Mesenchymal stem cell (in vitro differentiated cells and primary cell): ENCODE data around the gene GRK4.
A peak's percentile ranks its signal among the peaks of the same experiment; 100 is the strongest.

Experiments
- DNase-seq: peaks from one replicate; pipeline ENCODE4 v3.0.0-alpha.2; 2013
- H2AFZ ChIP-seq: one replicate; pipeline ENCODE4 v1.6.1; 2013; ENCODE audit warnings: low read depth, mild to moderate bottlenecking, control low read depth, inconsistent platforms, low read length, moderate library complexity
- H2AK5ac ChIP-seq: 2 replicates; pipeline ENCODE4 v1.6.1; 2013; ENCODE audit warnings: low read length, moderate library complexity, mild to moderate bottlenecking, inconsistent platforms; ENCODE audit not compliant: severe bottlenecking
- H2BK120ac ChIP-seq: one replicate; pipeline ENCODE4 v1.6.1; 2013; ENCODE audit warnings: low read depth, mild to moderate bottlenecking, inconsistent platforms, low read length, moderate library complexity
- H2BK12ac ChIP-seq, 2 experiments: one replicate each; pipeline ENCODE4 v1.6.1; 2013; ENCODE audit warnings: inconsistent platforms in 2 of 2, low read length in 2 of 2, mild to moderate bottlenecking in 2 of 2, moderate library complexity in 2 of 2, control low read depth in 1 of 2
- H2BK15ac ChIP-seq: one replicate; pipeline ENCODE4 v1.6.1; 2013; ENCODE audit warnings: mild to moderate bottlenecking, low read depth, inconsistent platforms; ENCODE audit not compliant: poor library complexity, severe bottlenecking
- H2BK5ac ChIP-seq: 2 replicates; pipeline ENCODE4 v1.6.1; 2013; ENCODE audit warnings: low read depth, mild to moderate bottlenecking, low read length, control low read depth, inconsistent platforms; ENCODE audit not compliant: poor library complexity, severe bottlenecking
- H3K14ac ChIP-seq, 2 experiments: one replicate each; pipeline ENCODE4 v1.6.1; 2013; ENCODE audit warnings: inconsistent platforms in 2 of 2, low read length in 2 of 2, control low read depth in 1 of 2, mild to moderate bottlenecking in 1 of 2, moderate library complexity in 1 of 2
- H3K18ac ChIP-seq, 2 experiments: one replicate each; pipeline ENCODE4 v1.6.1; 2013; ENCODE audit warnings: inconsistent platforms in 2 of 2, low read length in 2 of 2, control low read depth in 1 of 2, low read depth in 1 of 2, mild to moderate bottlenecking in 1 of 2
- H3K23ac ChIP-seq, 2 experiments: one replicate each; pipeline ENCODE4 v1.6.1; 2013; ENCODE audit warnings: inconsistent platforms in 2 of 2, low read length in 2 of 2, mild to moderate bottlenecking in 2 of 2, moderate library complexity in 2 of 2, control low read depth in 1 of 2
- H3K27ac ChIP-seq: 2 replicates; pipeline ENCODE4 v1.5.1; 2013; ENCODE audit warnings: mild to moderate bottlenecking, moderate library complexity, low read length, control low read depth, inconsistent platforms; ENCODE audit not compliant: poor library complexity, severe bottlenecking
- H3K27me3 ChIP-seq, 2 experiments: 2 replicates each; pipeline versions ENCODE4 v1.6.1 to v1.7.0; 2013; ENCODE audit warnings: low read length in 2 of 2, mild to moderate bottlenecking in 2 of 2, moderate library complexity in 2 of 2, control low read depth in 1 of 2, inconsistent platforms in 1 of 2; ENCODE audit not compliant: control insufficient read depth in 1 of 2, insufficient read depth in 1 of 2
- H3K36me3 ChIP-seq, 2 experiments: 2 replicates each; pipeline versions ENCODE4 v1.6.1 to v1.7.0; 2013; ENCODE audit warnings: low read length in 2 of 2, control low read depth in 1 of 2, inconsistent platforms in 1 of 2, low read depth in 1 of 2, mild to moderate bottlenecking in 1 of 2; ENCODE audit not compliant: insufficient read depth in 2 of 2, control insufficient read depth in 1 of 2
- H3K4ac ChIP-seq, 2 experiments: one replicate each; pipeline ENCODE4 v1.6.1; 2013; ENCODE audit warnings: inconsistent platforms in 2 of 2, low read length in 2 of 2, mild to moderate bottlenecking in 2 of 2, moderate library complexity in 2 of 2, control low read depth in 1 of 2, low read depth in 1 of 2
- H3K4me1 ChIP-seq: 2 replicates; pipeline ENCODE4 v1.6.1; 2013; ENCODE audit warnings: low read depth, low read length, control low read depth; ENCODE audit not compliant: control insufficient read depth, insufficient read depth
- H3K4me2 ChIP-seq: 2 replicates; pipeline ENCODE4 v1.6.1; 2013; ENCODE audit warnings: low read length, mild to moderate bottlenecking, inconsistent platforms; ENCODE audit not compliant: poor library complexity, severe bottlenecking
- H3K4me3 ChIP-seq, 2 experiments: 2 replicates each; pipeline versions ENCODE4 v1.5.1 to v1.7.0; 2013; ENCODE audit warnings: low read length in 2 of 2, mild to moderate bottlenecking in 2 of 2, control low read depth in 1 of 2, low read depth in 1 of 2; ENCODE audit not compliant: insufficient read depth in 1 of 2
- H3K79me1 ChIP-seq: replicated peaks from 2 replicates; pipeline ENCODE4 v1.6.1; 2013; ENCODE audit warnings: mild to moderate bottlenecking, control low read depth, low read length, inconsistent platforms; ENCODE audit not compliant: poor library complexity, severe bottlenecking
- H3K9ac ChIP-seq: 2 replicates; pipeline ENCODE4 v1.7.0; 2013; ENCODE audit warnings: mild to moderate bottlenecking, low read length, moderate library complexity
- H3K9me3 ChIP-seq: 2 replicates; pipeline ENCODE4 v1.7.0; 2013; ENCODE audit warnings: mild to moderate bottlenecking, low read length; ENCODE audit not compliant: control insufficient read depth
- H4K8ac ChIP-seq: one replicate; pipeline ENCODE4 v1.6.1; 2013; ENCODE audit warnings: inconsistent platforms, mild to moderate bottlenecking, low read length, moderate library complexity
- H4K91ac ChIP-seq: one replicate; pipeline ENCODE4 v1.6.1; 2013; ENCODE audit warnings: mild to moderate bottlenecking, low read length, inconsistent platforms
- WGBS: methylation state at CpG from one replicate; pipeline ENCODE4 v1.1.7; 2013; ENCODE audit warnings: mixed read lengths; 5-methylcytosine and 5-hydroxymethylcytosine counted together

Gene GRK4

DNA sequence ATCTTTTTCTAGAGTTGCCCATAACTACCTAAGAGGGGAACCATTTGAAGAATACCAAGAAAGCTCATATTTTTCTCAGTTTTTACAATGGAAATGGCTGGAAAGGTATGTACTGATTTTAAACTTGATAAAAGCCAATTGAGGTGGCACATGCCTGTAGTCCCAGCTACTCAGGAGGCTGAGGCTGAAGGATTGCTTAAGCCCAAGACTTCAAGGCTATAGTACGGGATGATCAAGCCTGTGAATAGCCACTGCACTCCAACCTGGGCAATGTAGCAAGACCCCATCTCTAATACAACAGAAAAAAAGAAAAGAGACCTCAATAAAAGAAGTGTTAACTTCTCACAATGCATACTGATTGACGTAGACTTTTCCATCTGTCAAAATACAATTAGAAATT, 44.4 kb downstream of the GRK4 start:
- no peak overlapping the region for H3K4me2 ChIP-seq
- H3K18ac ChIP-seq = no peak overlapping the region

DNA sequence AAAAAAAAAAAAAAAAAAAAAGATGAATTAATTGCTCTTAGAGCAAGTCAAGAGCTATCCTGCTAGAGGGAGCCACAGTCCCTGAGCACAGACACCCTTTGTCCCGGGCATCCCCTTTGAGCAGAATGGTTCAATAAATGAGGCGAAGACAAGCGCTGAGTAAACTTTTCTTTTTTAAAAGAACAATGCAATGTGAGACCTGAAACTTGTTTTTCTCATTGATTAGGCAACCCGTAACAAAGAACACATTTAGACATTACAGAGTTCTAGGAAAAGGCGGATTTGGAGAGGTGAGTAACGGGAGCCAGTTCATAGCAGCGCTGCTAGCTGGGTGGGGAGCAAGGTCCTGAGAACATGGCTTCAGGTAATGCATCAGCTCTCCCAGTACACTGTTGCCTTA, 46.1 kb downstream of the GRK4 start:
- 83% methylated on average over 6 of the region's 7 CpGs for WGBS
- H3K4me2 ChIP-seq = no peak overlapping the region
- no peak overlapping the region for H3K23ac ChIP-seq
- H2BK5ac ChIP-seq = no peak overlapping the region
- H3K27me3 ChIP-seq = no peaks in the 10 kb centered on the region
- H3K4ac ChIP-seq = no peak overlapping the region
- peak; percentile 20 for DNase-seq
- no peaks in the 10 kb centered on the region for H3K36me3 ChIP-seq
- H4K91ac ChIP-seq = no peak overlapping the region
- no peaks in the 10 kb centered on the region for H3K9me3 ChIP-seq
- no peak overlapping the region for H2AK5ac ChIP-seq
- no peaks in the 10 kb centered on the region for H3K79me1 ChIP-seq
- no peak overlapping the region for H2AFZ ChIP-seq
- peaks cover 2% of the 10 kb centered on the region for H3K4me1 ChIP-seq
- H2BK120ac ChIP-seq = no peak overlapping the region
- H3K14ac ChIP-seq = no peak overlapping the region
- H2BK12ac ChIP-seq = no peak overlapping the region
- no peak overlapping the region for H4K8ac ChIP-seq
- no peak overlapping the region for H3K27ac ChIP-seq
- H3K9ac ChIP-seq = no peak overlapping the region
- no peak overlapping the region for H2BK15ac ChIP-seq
- no peak overlapping the region for H3K4me3 ChIP-seq
- no peak overlapping the region for H3K18ac ChIP-seq

More for the DNA sequence above, 44.4 kb downstream of the GRK4 start:
- no peak for DNase-seq
- Histone ChIP-seq H2AK5ac (no peak overlapping the region), H2BK5ac (no peak overlapping the region), H3K27me3 (no peaks in the 10 kb centered on the region), H3K79me1 (no peaks in the 10 kb centered on the region), H3K4me3 (no peak overlapping the region), H4K8ac (no peak overlapping the region), H2AFZ (no peak overlapping the region), H3K23ac (no peak overlapping the region), H3K14ac (no peak overlapping the region), H3K27ac (no peak overlapping the region), H3K4me1 (peaks cover 2% of the 10 kb centered on the region), H3K4ac (no peak overlapping the region), H3K9me3 (no peaks in the 10 kb centered on the region), H4K91ac (no peak overlapping the region), H2BK12ac (no peak overlapping the region), H2BK120ac (no peak overlapping the region), H3K9ac (no peak overlapping the region), H2BK15ac (no peak overlapping the region), H3K36me3 (no peaks in the 10 kb centered on the region)
- WGBS = 83% methylated on average over 1 of the region's 2 CpGs

DNA sequence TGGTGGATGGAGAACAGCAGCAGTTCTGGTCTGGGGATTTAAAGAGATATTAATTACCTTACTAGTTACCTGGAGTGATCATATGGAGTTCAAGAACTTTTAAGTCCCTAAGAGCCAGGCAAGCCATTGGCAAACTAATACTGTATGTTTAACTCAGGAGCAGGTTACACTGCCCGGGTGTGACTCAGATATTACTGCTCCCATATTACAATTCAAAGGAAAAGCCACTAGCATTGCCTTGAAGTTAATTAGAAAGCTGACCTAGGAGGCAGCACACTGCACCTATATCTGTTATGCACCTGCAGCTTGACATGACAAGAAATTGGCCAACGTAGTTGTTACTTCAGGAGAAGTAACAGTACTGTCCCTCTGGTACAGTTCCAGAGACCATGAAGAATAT, 47.2 kb downstream of the GRK4 start:
- Histone ChIP-seq H3K4ac (no peak overlapping the region), H3K23ac (no peak overlapping the region), H3K14ac (no peak overlapping the region), H3K18ac (no peak overlapping the region), H3K9me3 (no peaks in the 10 kb centered on the region), H2BK5ac (no peak overlapping the region), H2BK120ac (no peak overlapping the region), H3K9ac (peak overlapping the region; percentile 39), H4K8ac (no peak overlapping the region), H3K27ac (no peak overlapping the region), H2AK5ac (no peak overlapping the region), H4K91ac (no peak overlapping the region), H3K4me2 (no peak overlapping the region), H3K27me3 (no peaks in the 10 kb centered on the region), H3K36me3 (no peaks in the 10 kb centered on the region), H2BK15ac (no peak overlapping the region), H3K4me3 (peak overlapping the region in 1 of 2 experiments; percentile 39), H3K79me1 (no peaks in the 10 kb centered on the region), H2AFZ (no peak overlapping the region), H3K4me1 (peaks cover 2% of the 10 kb centered on the region), H2BK12ac (no peak overlapping the region)
- no peak for DNase-seq
- 93% methylated on average over 2 of the region's 2 CpGs for WGBS

DNA sequence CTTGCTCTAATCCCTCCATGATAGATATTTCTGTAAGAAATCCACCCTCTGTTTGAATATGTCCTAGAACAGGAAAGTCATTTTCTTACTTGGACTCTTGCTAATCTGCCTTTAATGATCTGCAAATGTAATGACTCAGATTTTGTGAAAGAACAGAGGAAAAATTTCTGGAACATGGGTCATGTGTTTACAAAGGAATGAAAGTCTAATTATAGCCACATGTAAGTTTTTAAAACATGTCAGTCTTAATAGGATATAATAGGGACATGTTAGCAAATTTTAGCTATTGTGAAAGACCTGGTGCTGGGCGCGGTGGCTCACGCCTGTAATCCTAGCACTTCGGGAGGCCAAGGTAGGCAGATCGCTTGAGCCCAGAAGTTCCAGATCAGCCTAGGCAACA, 47.6 kb downstream of the GRK4 start:
- DNase-seq = peak; percentile 67
- H3K4me1 ChIP-seq = peaks cover 2% of the 10 kb centered on the region
- H2BK12ac ChIP-seq = no peak overlapping the region

More for the DNA sequence above, 47.6 kb downstream of the GRK4 start:
- H2AFZ ChIP-seq = no peak overlapping the region
- no peak overlapping the region for H3K23ac ChIP-seq
- H3K14ac ChIP-seq = no peak overlapping the region
- no peak overlapping the region for H3K27ac ChIP-seq
- WGBS = 86% methylated on average over 2 of the region's 5 CpGs
- H3K18ac ChIP-seq = no peak overlapping the region
- no peak overlapping the region for H2AK5ac ChIP-seq
- H3K4me2 ChIP-seq = no peak overlapping the region
- H3K9me3 ChIP-seq = no peaks in the 10 kb centered on the region
- no peak overlapping the region for H2BK5ac ChIP-seq
- H3K27me3 ChIP-seq = no peaks in the 10 kb centered on the region
- H4K91ac ChIP-seq = no peak overlapping the region
- H4K8ac ChIP-seq = no peak overlapping the region
- no peak overlapping the region for H3K4ac ChIP-seq
- H2BK120ac ChIP-seq = no peak overlapping the region
- no peaks in the 10 kb centered on the region for H3K36me3 ChIP-seq
- peak overlapping the region in 1 of 2 experiments; percentile 39 for H3K4me3 ChIP-seq
- no peak overlapping the region for H2BK15ac ChIP-seq
- no peaks in the 10 kb centered on the region for H3K79me1 ChIP-seq
- peak overlapping the region; percentile 39 for H3K9ac ChIP-seq
